Ovary (tissue), 9 donors: ENCODE measurements around the gene PTGES. TPM values are rescaled to one million over a fixed set of nuclear protein-coding genes. Genes with fewer than 3 reads are reported as not detected.

Experiments used
- DNase-seq, 5 donors: peaks; one replicate each; pipeline ENCODE4 v3.0.0-alpha.2; 2019 to 2020
- H3K27ac ChIP-seq, 2 donors: fragments of 200-600 bp; one replicate each; pipeline versions ENCODE4 v1.5.1 to v1.8.0; 2019 to 2022
- H3K27me3 ChIP-seq: fragments of 200-600 bp; one replicate; pipeline ENCODE4 v1.8.0; 2022
- H3K36me3 ChIP-seq: fragments of 200-600 bp; sonication (generic); one replicate; pipeline ENCODE4 v1.5.1; 2019
- H3K4me1 ChIP-seq: one replicate; pipeline ENCODE4 v1.8.1; 2013; ENCODE audit warnings: mild to moderate bottlenecking, moderate library complexity; ENCODE audit not compliant: insufficient read depth
- H3K4me3 ChIP-seq: fragments of 200-600 bp; sonication (generic); one replicate; pipeline ENCODE4 v1.5.1; 2017
- H3K9me3 ChIP-seq, 2 donors: fragments of 200-600 bp in 1 of 2; sonication (generic) in 1 of 2; one replicate each; pipeline versions ENCODE4 v1.5.1 to v1.8.1; 2013 to 2019; ENCODE audit warnings: mild to moderate bottlenecking in 1 of 2, moderate library complexity in 1 of 2
- CTCF ChIP-seq, 3 donors: fragments of 450-650 bp in 2 of 3; fragments of 200-600 bp in 1 of 3; IDR thresholded peaks; one replicate each; pipeline versions ENCODE4 v1.5.1 to v1.8.0; 2016 to 2022; ENCODE audit warnings: antibody characterized with exemption in 3 of 3, mild to moderate bottlenecking in 1 of 3
- EP300 ChIP-seq: sonication (generic); formaldehyde crosslinking; IDR thresholded peaks from one replicate; pipeline ENCODE4 v1.6.1; 2017; ENCODE audit warnings: antibody characterized with exemption
- POLR2A ChIP-seq: fragments of 450-650 bp; IDR thresholded peaks from one replicate; pipeline ENCODE4 v1.6.1; 2017; ENCODE audit warnings: antibody characterized with exemption, mild to moderate bottlenecking, moderate library complexity
- WGBS, 3 donors: extraction: QIAGEN DNeasy Blood & Tissue Kit in 1 of 3; methylation state at CpG; one replicate each; pipeline versions ENCODE4 v1.1.5 to v1.1.7; 2013 to 2017; 5-methylcytosine and 5-hydroxymethylcytosine counted together
- intact Hi-C, 4 donors: fragments of 100-400 bp; cut with DNase I; formaldehyde crosslinking; loops; one replicate each; pipeline versions ENCODE4 v1.11.0 to v1.15.1; 2022 to 2023
- polyA plus RNA-seq, 2 donors: library from polyadenylated mRNA; stranded (reverse); fragments of 200-250 nt in 1 of 2; fragments of 350-450 nt in 1 of 2; fragmentation: Illumina TruSeq in 1 of 2; extraction: RNeasy Lipid Tissue Mini Kit (QIAGEN cat#74804) in 1 of 2; gene quantifications; one replicate each; pipeline ENCODE4 v1.2.3, GENCODE V29; 2013 to 2014
- total RNA-seq, 7 donors: library from RNA; depleted of rRNA in 2 of 7; stranded (reverse); fragments of >200 nt in 2 of 7; fragmentation: NEBNext Ultra II Directional in 3 of 7; extraction: Animal tissue kit (Norgen Biotek cat#: 25700) in 3 of 7; gene quantifications; one replicate each; pipeline versions ENCODE4 v1.1.0 to v1.2.4, GENCODE V29; 2016 to 2023
- donor health status: DM: no; HTN: no; CAD: no; lungs with moderate emphysema.
- donor health status: DM: no; HTN: no; CAD: no.
- donor health status: Bipolar disorder and iron deficiency.
- donor health status: DM: yes; HTN: yes; CAD: no.
- donor health status: DM: no; HTN: no; CAD: no.
- donor health status: DM: yes; HTN: yes; CAD: no.

The PTGES gene
- total and polyA plus RNA-seq, 9 donors: 0.63 to 22.6 (median 1.6) TPM

- no peaks in the 10 kb centered on the region for H3K36me3 ChIP-seq
- TF ChIP-seq EP300 (no peak), POLR2A (no peak), CTCF (IDR thresholded peaks at IDR 0.05) (no peak)
- no peak overlapping the region for H3K27ac ChIP-seq
- H3K4me1 ChIP-seq: no peaks in the 10 kb centered on the region
- no peaks in the 10 kb centered on the region for H3K27me3 ChIP-seq
- no peak overlapping the region for H3K4me3 ChIP-seq
- 63 to 78% (median 74%) methylated on average over 17 to 20 of the region's 20 CpGs for WGBS, 3 donors
- no peak for DNase-seq
- H3K9me3 ChIP-seq: no peaks in the 10 kb centered on the region
- intact Hi-C loops: loop anchor here in 1 of 4 donors (10.0 kb wide), 1 partner anchor 640 kb away; no protein-coding TSS in a partner anchor
Measured at GRCh38 chr9:129774791-129775447, 22.1 kb upstream of the PTGES start.

DNA sequence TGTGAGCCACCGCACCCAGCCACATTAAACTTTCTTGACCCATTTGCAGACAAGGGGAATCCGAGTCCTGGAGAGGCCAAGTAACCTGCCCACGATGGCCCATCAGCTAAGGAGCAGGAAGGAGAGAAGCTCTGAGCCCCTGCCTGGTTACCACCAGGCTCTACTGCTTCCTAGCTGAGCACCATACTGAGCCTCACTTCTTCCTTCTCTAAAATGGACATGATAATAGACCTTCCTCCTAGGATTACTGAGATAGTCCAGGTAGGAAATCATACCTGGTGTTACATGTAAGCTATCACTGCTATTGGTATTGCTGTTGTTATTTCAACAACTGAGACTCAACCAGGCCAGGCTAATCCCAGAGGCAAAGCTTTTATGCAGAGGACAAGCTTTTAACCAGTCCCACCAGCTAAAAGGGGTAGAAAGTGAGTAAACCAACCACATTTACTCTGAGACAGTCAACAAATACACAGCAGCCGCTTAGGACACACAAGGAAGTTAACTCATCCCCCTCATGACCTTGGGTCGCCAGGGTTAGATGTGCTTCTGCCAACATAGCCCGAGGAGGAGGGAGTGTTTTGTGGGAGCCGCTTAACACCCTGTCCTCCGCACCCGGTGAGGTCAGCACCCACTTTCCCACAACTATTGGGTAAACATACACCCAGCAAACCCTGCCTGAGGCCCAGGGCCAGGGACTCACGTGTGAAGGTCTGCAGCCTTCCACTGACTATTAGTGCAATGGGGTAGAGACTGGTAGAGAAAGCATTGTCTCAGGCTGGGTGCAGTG lies 20.6 kb upstream of the PTGES start:
- no peaks in the 10 kb centered on the region for H3K4me1 ChIP-seq
- H3K36me3 ChIP-seq: no peaks in the 10 kb centered on the region
- no peak overlapping the region for H3K27ac ChIP-seq
- TF ChIP-seq EP300: no peak
- no peaks in the 10 kb centered on the region for H3K27me3 ChIP-seq
- no peaks in the 10 kb centered on the region for H3K9me3 ChIP-seq
- intact Hi-C loops: loop anchor here in 1 of 4 donors (10.0 kb wide), 1 partner anchor 639 kb away; no protein-coding TSS in a partner anchor
- no peak for DNase-seq
- 46 to 50% (median 48%) methylated on average over 10 of the region's 10 CpGs for whole genome bisulfite sequencing, 3 donors
- H3K4me3 ChIP-seq: no peak overlapping the region

DNA sequence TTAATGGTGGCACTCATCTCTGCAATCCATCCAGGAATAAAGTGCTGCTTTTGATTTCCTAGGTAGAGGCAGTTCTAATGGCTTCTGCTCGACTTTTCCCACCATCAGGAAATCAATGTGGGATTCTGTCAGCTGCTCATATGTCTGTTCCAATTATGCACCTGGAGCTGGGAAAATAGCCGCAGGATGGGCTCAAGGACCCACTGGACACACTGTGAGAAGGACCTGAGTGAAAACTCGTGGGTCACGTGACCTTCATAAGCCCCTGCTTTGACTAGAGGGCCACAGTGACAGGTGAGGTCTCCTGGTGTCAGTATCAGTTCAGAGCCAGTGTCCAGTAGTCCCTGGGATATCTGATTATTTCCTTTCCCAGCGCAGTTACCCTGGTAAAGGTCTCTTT lies 17.9 kb upstream of the PTGES start:
- WGBS, 3 donors: 85 to 87% (median 87%) methylated on average over 5 of the region's 5 CpGs
- no peak for DNase-seq
- intact Hi-C loops: loop anchor here in 1 of 4 donors (10.0 kb wide), 1 partner anchor 636 kb away; no protein-coding TSS in a partner anchor
- H3K27me3 ChIP-seq: no peaks in the 10 kb centered on the region
- H3K4me3 ChIP-seq: no peak overlapping the region
- TF ChIP-seq EP300: no peak
- no peak for TF ChIP-seq POLR2A
- TF ChIP-seq CTCF (IDR thresholded peaks at IDR 0.05): no peak
- H3K36me3 ChIP-seq: no peaks in the 10 kb centered on the region
- H3K4me1 ChIP-seq: no peaks in the 10 kb centered on the region
- H3K9me3 ChIP-seq: no peaks in the 10 kb centered on the region
- H3K27ac ChIP-seq: no peak overlapping the region

DNA sequence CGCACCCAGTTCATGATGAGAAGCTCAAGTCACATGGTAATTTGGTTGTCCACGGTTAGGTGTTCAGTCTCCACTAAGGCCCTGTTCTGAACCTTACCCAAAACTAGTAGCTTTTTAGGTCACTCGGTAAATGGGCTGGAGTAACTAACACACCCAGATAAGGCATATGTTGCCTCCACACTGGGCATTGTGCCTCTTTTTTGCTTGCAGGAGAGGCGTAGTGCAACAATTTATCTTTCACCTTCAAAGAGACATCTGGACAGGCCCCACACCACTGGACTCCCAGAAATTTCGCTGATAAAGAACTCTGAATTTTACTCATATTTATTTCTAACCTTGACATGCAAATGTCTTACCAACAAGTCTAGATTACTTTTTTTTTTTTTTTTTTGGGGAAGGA lies 16.8 kb upstream of the PTGES start:
- Histone ChIP-seq H3K27ac (no peak overlapping the region), H3K4me3 (no peak overlapping the region), H3K4me1 (no peaks in the 10 kb centered on the region), H3K36me3 (no peaks in the 10 kb centered on the region), H3K9me3 (no peaks in the 10 kb centered on the region), H3K27me3 (no peaks in the 10 kb centered on the region)
- intact Hi-C loops: loop anchor here in 1 of 4 donors (10.0 kb wide), 1 partner anchor 635 kb away; no protein-coding TSS in a partner anchor
- no peak for DNase-seq
- 49 to 59% (median 51%) methylated on average over 5 of the region's 5 CpGs for WGBS, 3 donors
- no peak for TF ChIP-seq CTCF (IDR thresholded peaks at IDR 0.05)
- no peak for TF ChIP-seq EP300
- TF ChIP-seq POLR2A: no peak
